DMS114 treated with DMSO at 0.1 percent for 48 hours (cell line): ENCODE results near the gene ADGRD1.

Experiments used
- DNase-seq: peaks from one replicate; lab custom pipeline; 2025; ENCODE audit not compliant: unreplicated experiment; lab: John Stamatoyannopoulos, UW

The ADGRD1 gene

DNA sequence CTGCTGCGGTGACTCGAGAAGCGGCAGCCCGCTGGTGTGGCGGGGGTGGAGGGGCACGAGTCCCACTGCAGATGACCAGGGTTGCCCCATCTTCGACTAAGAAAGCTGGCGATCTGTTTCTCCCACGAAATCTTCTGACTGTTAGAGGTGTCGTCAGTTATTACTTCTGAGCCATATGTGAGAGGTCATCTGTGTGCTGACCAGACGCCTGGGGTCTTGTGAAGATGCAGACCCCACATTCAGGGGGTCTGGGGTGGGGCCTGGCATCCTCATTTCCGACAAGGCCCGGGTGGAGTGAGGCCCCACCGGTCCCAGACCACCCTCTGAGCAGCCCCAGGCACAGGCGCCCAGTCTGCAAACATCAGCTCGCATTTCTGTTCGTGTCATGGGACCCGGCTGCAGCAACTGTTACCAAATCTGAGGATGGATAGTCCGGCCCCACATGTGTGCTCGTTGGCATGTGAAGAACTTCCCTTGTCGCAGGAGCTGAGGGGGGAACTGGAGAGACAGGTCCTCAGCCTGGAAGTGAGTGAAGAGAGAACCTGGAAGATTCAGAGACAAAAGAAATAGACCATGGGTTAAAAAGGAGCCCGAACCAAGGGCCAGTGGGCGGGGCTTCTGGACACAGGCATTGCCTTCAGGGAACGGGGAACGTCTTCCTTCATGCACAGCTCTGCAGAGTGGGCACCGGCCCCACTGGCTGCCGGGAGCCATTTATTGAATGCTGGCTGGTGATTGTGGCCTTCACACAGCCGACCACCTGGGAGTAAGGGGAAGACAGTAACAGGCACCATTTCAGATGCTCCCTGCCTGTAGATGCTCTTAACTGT lies 135.2 kb downstream of the ADGRD1 start:
- no peak for DNase-seq

DNA sequence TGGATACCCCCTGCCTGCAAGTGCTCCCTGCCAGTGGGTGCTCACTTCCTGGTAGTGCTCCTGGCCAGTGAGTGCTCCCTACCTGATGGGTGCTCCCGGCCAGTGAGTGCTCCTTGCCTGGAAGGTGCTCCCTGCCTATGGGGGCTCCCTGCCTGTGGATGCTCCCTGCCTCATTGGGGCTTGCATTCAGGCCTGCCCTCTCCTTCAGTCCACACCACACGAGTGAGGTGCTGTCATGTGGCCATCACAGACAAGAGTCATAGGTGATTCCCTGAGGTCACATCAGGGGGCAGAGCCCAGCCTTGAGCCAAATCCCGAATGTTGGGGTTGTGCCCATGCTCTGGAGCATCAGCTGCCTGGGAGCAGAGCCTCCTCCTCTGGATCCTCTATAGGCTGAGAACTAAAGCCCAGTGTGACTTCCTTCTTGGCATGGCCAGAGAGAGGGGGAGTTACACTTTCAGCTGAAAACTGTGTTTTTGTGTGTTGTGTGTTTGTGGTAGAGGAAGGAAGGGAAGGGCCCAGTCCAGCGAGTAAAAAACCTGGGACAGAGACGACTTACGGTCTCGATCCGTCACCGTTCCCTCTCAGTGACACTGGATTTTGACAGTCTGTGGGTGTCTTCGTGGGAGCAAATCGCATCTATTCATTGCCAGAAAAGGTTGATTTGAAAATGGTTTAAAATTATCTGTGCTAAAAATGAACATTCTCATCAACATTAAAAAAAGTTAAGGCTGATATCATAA lies 136.0 kb downstream of the ADGRD1 start:
- no peak for DNase-seq

GRCh38 chr12:131090274-131091210 lies 136.8 kb downstream of the ADGRD1 start:
- no peak for DNase-seq

DNA sequence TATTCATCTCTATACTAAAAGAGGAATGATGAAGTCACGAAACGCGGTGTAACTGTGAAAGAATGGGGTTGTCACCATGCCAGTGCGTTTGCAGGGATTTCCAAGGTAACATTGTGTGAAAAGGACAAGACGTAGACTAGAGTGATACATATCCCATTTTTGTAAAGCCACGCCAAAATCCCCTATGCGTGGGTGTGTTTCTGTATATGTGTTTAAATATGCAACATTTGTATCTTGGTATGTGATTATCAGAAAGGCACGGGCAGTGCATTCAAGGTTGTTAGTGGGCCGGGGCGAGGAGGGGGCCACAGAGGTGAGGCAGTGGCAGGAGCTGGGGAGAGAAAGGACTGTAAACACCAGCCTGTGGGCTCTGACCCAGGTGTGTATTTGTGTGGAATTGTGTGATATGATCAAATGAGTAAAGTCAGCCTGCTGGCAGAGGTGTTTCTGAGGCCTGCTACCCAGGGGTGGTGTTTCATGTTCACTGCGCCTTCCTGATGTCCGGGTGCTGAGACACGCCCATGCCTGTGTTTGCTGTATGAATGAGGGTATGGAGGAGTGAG lies 137.8 kb downstream of the ADGRD1 start:
- no peak for DNase-seq

DNA sequence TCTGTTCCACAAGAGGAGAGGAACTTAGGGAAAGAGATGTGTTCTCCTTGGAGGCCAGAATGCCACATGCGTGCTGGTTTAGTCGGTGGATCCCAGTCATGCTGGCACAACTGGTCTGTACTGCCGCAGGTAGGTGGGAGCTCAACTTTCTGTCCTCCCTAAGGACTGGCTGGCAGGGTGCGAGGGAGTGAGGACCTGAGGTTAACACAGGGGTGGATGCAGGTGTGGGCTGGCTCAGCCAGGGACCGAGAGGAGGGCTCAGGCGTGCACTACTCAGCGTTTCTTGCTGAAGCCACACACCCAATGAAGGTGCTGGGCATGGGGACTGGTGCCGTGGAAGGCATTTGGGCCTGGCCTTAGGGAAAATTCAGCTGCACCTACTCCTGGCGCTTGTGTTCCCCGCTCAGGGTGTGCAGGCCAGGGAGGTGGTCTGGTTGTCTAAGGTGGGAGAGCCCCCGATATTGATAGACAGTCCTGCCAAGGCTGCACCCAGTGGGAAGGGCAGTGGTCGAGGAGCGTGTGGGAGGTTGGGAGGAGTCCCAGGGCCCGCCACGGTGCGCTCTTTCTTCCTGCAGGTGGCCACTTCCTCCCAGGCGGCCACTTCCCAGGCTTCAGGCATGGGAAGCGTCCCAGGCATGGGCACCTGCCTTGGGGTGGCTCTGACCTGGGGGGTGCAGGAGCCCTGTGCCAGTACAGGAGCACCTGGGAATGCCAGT lies 138.4 kb downstream of the ADGRD1 start:
- no peak for DNase-seq

- DNase-seq = no peak
These were observed 139.3 kb downstream of the ADGRD1 start for GRCh38 chr12:131092901-131093603.

GRCh38 chr12:131093604-131093955 lies 139.9 kb downstream of the ADGRD1 start:
- DNase-seq = no peak

GRCh38 chr12:131093971-131094830 lies 140.5 kb downstream of the ADGRD1 start:
- no peak for DNase-seq

GRCh38 chr12:131094831-131095805 lies 141.4 kb downstream of the ADGRD1 start:
- DNase-seq = no peak

GRCh38 chr12:131095826-131096680 lies 142.3 kb downstream of the ADGRD1 start:
- DNase-seq = no peak

DNA sequence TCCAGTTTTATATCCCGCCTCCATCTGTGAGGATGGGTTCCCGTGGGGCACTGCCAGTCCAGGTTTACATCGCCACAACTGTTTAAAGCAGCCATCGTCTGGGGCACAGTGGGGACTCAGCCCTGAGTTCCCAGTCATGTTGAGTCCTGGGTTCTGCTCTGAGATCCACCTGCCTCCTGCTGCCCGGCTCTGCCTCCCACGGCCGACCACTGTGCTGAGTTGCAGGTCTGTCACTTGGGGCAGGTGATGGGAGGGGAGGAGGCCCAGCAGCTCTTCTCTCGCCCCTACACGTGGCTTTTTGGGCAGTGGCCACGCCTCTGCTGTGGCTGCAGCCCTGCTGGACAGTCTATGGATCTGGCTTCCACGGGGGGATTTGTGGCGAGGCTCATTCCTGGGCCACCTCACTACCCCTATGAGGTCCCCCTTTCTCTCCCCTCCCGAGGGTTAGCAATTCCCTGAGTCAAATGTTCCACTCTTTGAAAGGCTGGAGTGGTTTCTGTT lies 143.0 kb downstream of the ADGRD1 start:
- DNase-seq = no peak

- DNase-seq = no peak
These were observed 143.8 kb downstream of the ADGRD1 start for GRCh38 chr12:131097202-131098177.

DNA sequence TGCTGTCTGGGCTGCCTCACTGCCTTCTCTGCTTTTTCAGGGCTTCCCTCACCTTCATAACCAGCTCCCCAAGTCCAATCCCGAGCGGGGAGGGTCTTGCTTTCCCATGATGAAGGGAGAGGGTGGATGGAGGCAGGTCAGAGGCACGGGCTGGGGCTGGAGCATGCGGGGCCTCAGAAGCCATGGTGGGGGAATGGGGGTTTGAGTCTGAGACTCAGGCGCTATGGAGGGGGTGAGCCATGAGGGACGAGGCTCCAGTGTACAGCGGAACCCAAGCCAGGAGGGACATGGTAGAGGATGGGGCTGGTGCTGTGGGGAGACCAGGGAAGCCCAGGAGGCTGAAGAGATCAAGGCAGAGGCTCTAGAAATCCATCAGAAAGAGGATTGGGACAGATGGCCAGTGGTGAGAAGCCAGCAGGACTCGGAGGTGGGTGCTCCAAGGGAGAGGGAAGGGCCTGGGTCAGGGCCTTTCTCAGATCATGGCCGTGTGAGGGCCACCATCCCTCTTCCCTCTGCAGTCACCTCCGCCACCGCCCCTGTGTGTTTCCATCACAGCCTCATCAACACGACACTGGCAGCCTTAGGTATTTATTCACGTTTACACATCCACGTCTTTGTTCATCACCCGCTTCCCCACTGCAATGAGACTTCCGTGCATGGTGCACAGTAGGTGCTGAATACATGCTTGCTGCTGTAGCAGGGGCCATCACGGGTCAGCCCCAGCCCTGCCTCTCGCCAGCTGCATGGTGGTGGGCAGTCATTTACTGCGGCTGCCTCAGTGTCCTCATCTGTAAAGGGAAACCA lies 144.7 kb downstream of the ADGRD1 start:
- DNase-seq = no peak

DNA sequence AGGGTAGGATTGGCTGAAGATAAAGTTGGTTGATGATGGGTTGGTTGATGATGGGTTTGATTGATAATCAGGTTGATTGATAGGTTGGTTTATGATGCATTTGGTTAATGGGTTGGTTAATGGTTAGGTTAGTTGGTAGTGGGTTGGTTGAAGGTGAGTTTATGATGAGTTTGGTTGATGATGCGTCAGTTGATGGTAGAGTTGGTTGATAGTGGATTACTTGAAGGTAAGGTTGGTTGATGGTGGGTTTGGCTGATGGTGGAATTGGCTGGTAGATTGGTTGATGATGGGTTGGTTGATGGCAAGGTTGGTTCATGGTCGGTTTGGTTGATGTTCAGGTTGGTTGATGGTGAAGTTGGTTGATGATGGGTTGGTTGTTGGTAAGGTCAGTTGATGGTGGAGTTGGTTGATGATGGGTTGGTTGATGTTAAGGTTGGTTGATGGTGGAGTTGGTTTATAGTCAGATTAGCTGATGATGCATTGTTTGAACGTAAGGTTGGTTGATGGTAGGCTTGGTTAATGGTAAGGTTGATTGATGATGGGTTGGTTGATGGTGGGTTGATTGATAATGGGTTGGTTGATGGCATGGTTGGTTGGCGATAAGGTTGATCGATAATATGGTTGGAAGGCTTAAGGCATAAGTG lies 146.4 kb downstream of the ADGRD1 start:
- DNase-seq = no peak
